Esophagus muscularis mucosa (tissue), 3 donors: ENCODE measurements around the gene WWTR1.

ENCODE experiments used
- POLR2A ChIP-seq: fragments of 450-650 bp; IDR thresholded peaks from one replicate; pipeline ENCODE4 v1.6.1; 2017; ENCODE audit warnings: antibody characterized with exemption, moderate library complexity, mild to moderate bottlenecking, low read depth
- TF ChIP-seq, protein P1 (sequence below), 3 experiments: fragments of 200-600 bp in 2 of 3; fragments of 450-650 bp in 1 of 3; sonication (generic) in 2 of 3; IDR thresholded peaks; one replicate each; pipeline ENCODE4 v1.5.1; 2017 to 2019; ENCODE audit warnings: antibody characterized with exemption in 3 of 3, mild to moderate bottlenecking in 2 of 3, moderate library complexity in 1 of 3

DNA sequence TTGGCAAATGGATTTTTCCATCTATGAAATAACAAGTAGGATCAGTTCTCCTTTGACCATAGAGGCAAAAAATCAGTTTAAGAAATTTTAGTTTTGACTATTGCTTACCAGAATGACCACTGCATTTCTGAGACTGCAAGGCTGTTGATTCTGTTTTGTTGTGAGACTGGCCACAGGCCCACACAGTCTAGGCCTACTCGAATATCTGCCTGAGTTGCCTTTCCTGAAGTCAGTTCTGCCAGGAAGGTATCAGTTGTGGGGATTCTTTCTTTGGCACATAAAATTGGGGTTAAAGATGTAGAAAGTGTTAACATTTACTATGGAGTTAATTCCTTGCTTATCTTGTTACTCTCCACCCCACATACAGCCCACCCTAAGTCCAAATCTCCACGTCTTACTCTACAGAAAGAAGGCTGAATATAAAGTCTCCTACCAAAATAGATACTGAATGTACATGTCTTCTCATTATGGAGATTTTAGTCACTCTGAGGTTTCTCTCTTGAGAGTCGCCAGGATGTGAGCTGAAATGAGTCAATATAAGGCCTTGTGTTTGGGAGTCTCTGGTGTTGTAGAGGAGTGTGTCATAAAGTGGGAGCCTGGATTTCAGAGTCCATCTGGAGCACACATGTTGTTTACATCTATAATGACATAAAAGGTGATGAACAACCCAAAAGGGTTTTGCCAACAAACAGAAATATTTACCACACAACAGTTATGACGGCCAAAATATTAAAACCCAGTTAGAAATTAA, 45.0 kb upstream of the WWTR1 start:
- TF ChIP-seq POLR2A = no peak
- TF ChIP-seq, protein P1, sequence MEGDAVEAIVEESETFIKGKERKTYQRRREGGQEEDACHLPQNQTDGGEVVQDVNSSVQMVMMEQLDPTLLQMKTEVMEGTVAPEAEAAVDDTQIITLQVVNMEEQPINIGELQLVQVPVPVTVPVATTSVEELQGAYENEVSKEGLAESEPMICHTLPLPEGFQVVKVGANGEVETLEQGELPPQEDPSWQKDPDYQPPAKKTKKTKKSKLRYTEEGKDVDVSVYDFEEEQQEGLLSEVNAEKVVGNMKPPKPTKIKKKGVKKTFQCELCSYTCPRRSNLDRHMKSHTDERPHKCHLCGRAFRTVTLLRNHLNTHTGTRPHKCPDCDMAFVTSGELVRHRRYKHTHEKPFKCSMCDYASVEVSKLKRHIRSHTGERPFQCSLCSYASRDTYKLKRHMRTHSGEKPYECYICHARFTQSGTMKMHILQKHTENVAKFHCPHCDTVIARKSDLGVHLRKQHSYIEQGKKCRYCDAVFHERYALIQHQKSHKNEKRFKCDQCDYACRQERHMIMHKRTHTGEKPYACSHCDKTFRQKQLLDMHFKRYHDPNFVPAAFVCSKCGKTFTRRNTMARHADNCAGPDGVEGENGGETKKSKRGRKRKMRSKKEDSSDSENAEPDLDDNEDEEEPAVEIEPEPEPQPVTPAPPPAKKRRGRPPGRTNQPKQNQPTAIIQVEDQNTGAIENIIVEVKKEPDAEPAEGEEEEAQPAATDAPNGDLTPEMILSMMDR (IDR thresholded peaks at IDR 0.05) = no peak
